Activated CD4-positive, alpha-beta memory T cell treated with anti-CD3 and anti-CD28 coated beads for 36 hours (primary cell): ENCODE measurements around the gene NOLC1. TPM values are rescaled to one million over a fixed set of nuclear protein-coding genes. Genes with fewer than 3 reads are reported as not detected.

ENCODE experiments used
- CTCF ChIA-PET: fragments of 350-600 bp; sonication (Branson Sonifier 250); formaldehyde crosslinking; loops from one replicate; lab custom pipeline; 2021; ENCODE audit warnings: antibody characterized with exemption, inconsistent platforms; lab: Charles Lee
- POLR2A ChIA-PET: fragments of 350-600 bp; sonication (Branson Sonifier 250); formaldehyde crosslinking; loops from one replicate; lab custom pipeline; 2021; ENCODE audit warnings: antibody characterized with exemption; lab: Charles Lee
- DNase-seq: peaks from one replicate; pipeline ENCODE4 v3.0.0-alpha.2; 2020
- H3K27ac Mint-ChIP-seq: one replicate; pipeline ENCODE4 v1.8.0; 2021; ENCODE audit warnings: mixed read lengths
- H3K27me3 Mint-ChIP-seq: one replicate; pipeline ENCODE4 v1.8.0; 2021; ENCODE audit warnings: mixed read lengths
- H3K36me3 Mint-ChIP-seq: one replicate; pipeline ENCODE4 v1.8.0; 2021; ENCODE audit warnings: mixed read lengths
- H3K4me1 Mint-ChIP-seq: one replicate; pipeline ENCODE4 v1.8.0; 2021; ENCODE audit warnings: low read depth, mixed read lengths
- H3K4me3 Mint-ChIP-seq: one replicate; pipeline ENCODE4 v1.8.0; 2021; ENCODE audit warnings: mild to moderate bottlenecking, mixed read lengths
- H3K9me3 Mint-ChIP-seq: one replicate; pipeline ENCODE4 v1.8.0; 2021; ENCODE audit warnings: mixed read lengths
- intact Hi-C: fragments of 100-400 bp; cut with micrococcal nuclease; formaldehyde crosslinking; loops from one replicate; pipeline ENCODE4 v1.15.1; 2023
- total RNA-seq, 2 experiments: library from RNA; stranded (reverse); gene quantifications; one replicate each; pipeline ENCODE4 v1.2.3, GENCODE V29; 2021

NOLC1 gene
- total RNA-seq, 2 experiments from 2014 or later = 165 to 168 TPM

GRCh38 chr10:102159051-102159597, 6.9 kb downstream of the NOLC1 start:
- H3K27me3 Mint-ChIP-seq = no peaks in the 10 kb centered on the region
- CTCF ChIA-PET = interaction anchor here (1.8 to 2.3 kb wide), 3 partner anchors 9 to 72 kb away, joined by 6 to 21 read pairs (median 7); no protein-coding TSS in a partner anchor
- intact Hi-C loops = no loop called here
- peaks cover 84% of the 10 kb centered on the region for H3K36me3 Mint-ChIP-seq
- H3K27ac Mint-ChIP-seq = peak overlapping the region; percentile 23
- H3K4me1 Mint-ChIP-seq = peaks cover 35% of the 10 kb centered on the region
- POLR2A ChIA-PET = interaction anchor here (1.3 kb wide), 1 partner anchor 150 kb away, joined by 4 read pairs; no protein-coding TSS in a partner anchor
- no peak for DNase-seq
- H3K4me3 Mint-ChIP-seq = no peak overlapping the region
- H3K9me3 Mint-ChIP-seq = no peaks in the 10 kb centered on the region

DNA sequence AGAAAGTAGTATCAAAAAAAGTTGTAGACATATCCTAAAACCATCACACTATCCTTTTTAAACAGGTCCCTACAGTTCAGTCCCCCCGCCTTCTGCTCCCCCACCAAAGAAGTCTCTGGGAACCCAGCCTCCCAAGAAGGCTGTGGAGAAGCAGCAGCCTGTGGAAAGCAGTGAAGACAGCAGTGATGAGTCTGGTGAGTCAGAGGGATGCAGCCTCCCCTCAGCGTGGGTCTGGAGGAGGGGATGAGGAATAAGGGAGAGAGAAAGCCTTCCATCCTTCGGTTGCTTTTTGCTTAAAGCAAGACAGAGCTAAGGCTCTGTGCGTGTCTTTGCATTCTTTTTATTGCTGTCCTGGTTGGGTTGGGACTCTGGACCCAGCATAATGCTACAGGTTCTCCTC, 7.6 kb downstream of the NOLC1 start:
- no peak for DNase-seq
- ChIA-PET CTCF (interaction anchor here (1.8 to 1.9 kb wide), 2 partner anchors 9 to 71 kb away, joined by 7 to 21 read pairs; no protein-coding TSS in a partner anchor), POLR2A (interaction anchor here (0.7 to 1.3 kb wide), 3 partner anchors 8 to 293 kb away, joined by 3 to 4 read pairs (median 4); partner anchors contain the start of gene NOLC1)
- Mint-ChIP-seq H3K9me3 (no peaks in the 10 kb centered on the region), H3K27me3 (no peaks in the 10 kb centered on the region), H3K36me3 (peaks cover 78% of the 10 kb centered on the region), H3K4me1 (peaks cover 28% of the 10 kb centered on the region), H3K4me3 (no peak overlapping the region), H3K27ac (peak overlapping the region; percentile 18)
- intact Hi-C loops = no loop called here

DNA sequence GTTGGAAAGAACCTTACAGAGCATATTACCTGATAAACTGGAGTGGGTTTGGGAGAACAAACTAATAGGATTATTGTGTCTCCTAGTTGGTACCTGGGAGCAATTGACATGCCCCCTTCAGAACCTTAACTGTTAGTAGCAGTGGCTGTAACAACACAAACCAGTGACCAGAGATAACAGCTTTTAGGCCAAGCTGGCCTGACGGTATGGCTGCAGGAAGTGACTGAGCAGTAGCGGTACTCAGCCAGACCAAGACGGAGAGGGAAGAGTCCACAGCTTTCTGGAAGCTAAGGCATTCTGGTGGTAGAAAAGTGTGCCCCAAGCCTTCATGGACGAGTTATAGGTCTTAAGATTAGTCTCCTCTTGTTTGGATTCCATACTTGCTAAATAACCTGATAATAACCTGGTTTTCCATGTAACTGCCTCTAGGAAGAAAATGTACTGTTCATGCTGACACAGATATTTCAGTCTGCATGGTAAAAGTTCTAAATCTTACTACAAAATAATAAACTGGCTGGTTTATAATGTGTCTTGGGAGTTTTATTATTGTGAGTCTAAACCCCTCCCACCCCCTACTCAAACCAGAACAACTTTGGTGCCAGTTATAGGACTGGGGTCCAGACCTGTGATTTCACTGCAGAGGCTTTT, 11.3 kb downstream of the NOLC1 start:
- Mint-ChIP-seq H3K9me3 (no peaks in the 10 kb centered on the region), H3K27ac (no peak overlapping the region), H3K4me3 (no peak overlapping the region), H3K4me1 (peaks cover 2% of the 10 kb centered on the region), H3K27me3 (no peaks in the 10 kb centered on the region), H3K36me3 (peaks cover 44% of the 10 kb centered on the region)
- DNase-seq = no peak
- intact Hi-C loops = no loop called here
- CTCF ChIA-PET = no interaction called here
- POLR2A ChIA-PET = no interaction called here

GRCh38 chr10:102167861-102168260, 15.7 kb downstream of the NOLC1 start:
- Mint-ChIP-seq H3K27ac (no peak overlapping the region), H3K27me3 (no peaks in the 10 kb centered on the region), H3K4me3 (no peak overlapping the region), H3K4me1 (peaks cover 5% of the 10 kb centered on the region), H3K36me3 (peaks cover 8% of the 10 kb centered on the region), H3K9me3 (no peaks in the 10 kb centered on the region)
- no peak for DNase-seq
- CTCF ChIA-PET = interaction anchor here (1.0 to 7.6 kb wide), 8 partner anchors 8 to 331 kb away, joined by 3 to 148 read pairs (median 7); partner anchors contain the start of gene ELOVL3
- POLR2A ChIA-PET = no interaction called here
- intact Hi-C loops = loop anchor here (2.0 kb wide), 1 partner anchor 227 kb away; the partner anchor contains the start of gene NFKB2

- ChIA-PET POLR2A (no interaction called here), CTCF (interaction anchor here (0.5 to 7.6 kb wide), 12 partner anchors 13 to 282 kb away, joined by 3 to 148 read pairs (median 8); partner anchors contain the start of gene ELOVL3)
- no peaks in the 10 kb centered on the region for H3K27me3 Mint-ChIP-seq
- intact Hi-C loops = no loop called here
- H3K36me3 Mint-ChIP-seq = no peaks in the 10 kb centered on the region
- H3K9me3 Mint-ChIP-seq = no peaks in the 10 kb centered on the region
- peaks cover 4% of the 10 kb centered on the region for H3K4me1 Mint-ChIP-seq
- H3K27ac Mint-ChIP-seq = no peak overlapping the region
- no peak for DNase-seq
- no peak overlapping the region for H3K4me3 Mint-ChIP-seq
Measured at GRCh38 chr10:102170602-102171001, 18.4 kb downstream of the NOLC1 start.

DNA sequence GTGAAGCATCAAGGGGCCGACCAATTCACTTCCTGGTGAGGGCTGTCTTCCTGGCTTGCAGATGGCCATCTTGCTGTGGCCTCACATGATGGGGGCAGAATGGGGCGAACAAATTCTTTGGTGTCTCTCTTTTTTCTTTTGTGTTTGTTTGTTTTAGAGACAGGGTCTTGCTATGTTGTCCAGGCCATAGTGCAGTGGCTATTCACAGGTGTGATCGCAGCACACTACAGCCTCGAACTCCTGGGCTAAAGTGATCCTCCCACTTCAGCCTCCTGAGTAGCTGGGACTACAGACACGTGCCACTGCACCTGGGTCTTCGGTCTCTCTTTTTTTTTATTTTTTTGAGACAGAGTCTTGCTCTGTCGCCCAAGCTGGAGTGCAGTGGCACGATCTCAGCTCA, 20.1 kb downstream of the NOLC1 start:
- no peak overlapping the region for H3K27ac Mint-ChIP-seq
- H3K36me3 Mint-ChIP-seq = no peaks in the 10 kb centered on the region
- no peaks in the 10 kb centered on the region for H3K9me3 Mint-ChIP-seq
- CTCF ChIA-PET = interaction anchor here (7.6 kb wide), 1 partner anchor 56 kb away, joined by 148 read pairs; the partner anchor contains the start of gene ELOVL3
- H3K4me1 Mint-ChIP-seq = peaks cover 4% of the 10 kb centered on the region
- intact Hi-C loops = no loop called here
- no peak for DNase-seq
- H3K27me3 Mint-ChIP-seq = peaks cover 2% of the 10 kb centered on the region
- no peak overlapping the region for H3K4me3 Mint-ChIP-seq
- POLR2A ChIA-PET = no interaction called here

- H3K4me3 Mint-ChIP-seq = no peak overlapping the region
- H3K27me3 Mint-ChIP-seq = peaks cover 2% of the 10 kb centered on the region
- no peak overlapping the region for H3K27ac Mint-ChIP-seq
- ChIA-PET POLR2A (no interaction called here), CTCF (no interaction called here)
- H3K36me3 Mint-ChIP-seq = no peaks in the 10 kb centered on the region
- intact Hi-C loops = no loop called here
- no peaks in the 10 kb centered on the region for H3K9me3 Mint-ChIP-seq
- H3K4me1 Mint-ChIP-seq = no peaks in the 10 kb centered on the region
- no peak for DNase-seq
Measured at GRCh38 chr10:102175415-102175814, 23.2 kb downstream of the NOLC1 start.

- Mint-ChIP-seq H3K9me3 (peaks cover 3% of the 10 kb centered on the region), H3K4me1 (peaks cover 14% of the 10 kb centered on the region), H3K4me3 (no peak overlapping the region), H3K27me3 (no peaks in the 10 kb centered on the region), H3K27ac (no peak overlapping the region), H3K36me3 (no peaks in the 10 kb centered on the region)
- ChIA-PET POLR2A (no interaction called here), CTCF (no interaction called here)
- intact Hi-C loops = loop anchor here (5.0 kb wide), 1 partner anchor 103 kb away; no protein-coding TSS in a partner anchor
- no peak for DNase-seq
Measured at GRCh38 chr10:102184606-102185005, 32.4 kb downstream of the NOLC1 start.

DNA sequence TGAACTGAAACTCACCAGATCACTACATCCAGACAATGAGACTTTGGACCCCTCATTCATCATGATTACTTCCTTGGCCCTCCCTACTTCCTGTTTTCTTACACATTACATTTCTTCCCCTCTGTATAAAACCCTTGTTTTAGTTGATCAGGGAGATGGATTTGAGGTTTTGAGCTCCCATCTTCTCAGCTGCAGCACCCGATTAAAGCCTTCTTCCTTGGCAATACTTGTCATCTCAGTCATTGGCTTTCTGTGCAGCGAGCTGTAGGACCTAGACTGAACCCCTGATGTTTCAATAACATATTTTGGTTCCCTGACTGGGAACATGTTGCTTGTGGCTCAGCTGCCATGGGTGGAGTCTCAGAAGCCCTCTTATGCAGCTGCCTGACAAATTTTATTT, 33.1 kb downstream of the NOLC1 start:
- no peaks in the 10 kb centered on the region for H3K27me3 Mint-ChIP-seq
- peaks cover 3% of the 10 kb centered on the region for H3K9me3 Mint-ChIP-seq
- intact Hi-C loops = loop anchor here (5.0 kb wide), 1 partner anchor 102 kb away; no protein-coding TSS in a partner anchor
- no peak overlapping the region for H3K4me3 Mint-ChIP-seq
- ChIA-PET POLR2A (no interaction called here), CTCF (interaction anchor here (1.8 kb wide), 1 partner anchor 167 kb away, joined by 4 read pairs; no protein-coding TSS in a partner anchor)
- H3K27ac Mint-ChIP-seq = no peak overlapping the region
- H3K36me3 Mint-ChIP-seq = no peaks in the 10 kb centered on the region
- H3K4me1 Mint-ChIP-seq = peaks cover 14% of the 10 kb centered on the region
- DNase-seq = no peak

DNA sequence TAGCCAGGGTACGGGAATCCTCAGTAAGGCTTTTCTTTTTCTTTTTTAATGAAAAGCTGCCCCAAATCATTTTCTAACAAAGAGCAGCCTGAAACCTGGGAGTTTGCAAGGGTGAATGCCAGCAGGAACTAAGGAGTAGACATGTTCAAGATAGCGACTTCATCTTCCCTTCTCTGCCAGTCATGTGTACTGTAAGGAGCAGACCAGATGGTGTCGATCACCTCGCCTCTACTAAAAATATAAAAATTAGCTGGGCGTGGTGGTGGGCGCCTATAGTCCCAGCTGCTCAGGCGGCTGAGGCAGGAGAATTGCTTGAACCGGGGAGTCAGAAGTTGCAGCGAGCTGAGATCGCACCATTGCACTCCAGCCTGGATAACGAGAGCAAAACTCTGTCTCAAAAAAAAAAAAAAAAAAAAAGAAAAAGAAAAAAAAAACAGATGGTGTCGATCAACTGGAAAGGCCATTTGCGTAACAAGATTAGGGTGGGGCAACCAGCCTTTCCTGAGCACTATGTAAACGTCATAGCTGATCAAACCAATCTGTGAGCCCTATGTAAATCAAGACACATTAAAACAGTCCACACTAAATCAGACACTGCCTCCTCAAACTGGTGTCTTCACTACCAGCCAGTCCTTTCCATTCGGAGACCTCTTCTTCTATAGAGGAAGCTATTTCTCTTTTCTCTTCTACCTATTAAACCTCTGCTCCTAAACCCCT, 33.8 kb downstream of the NOLC1 start:
- intact Hi-C loops = loop anchor here (5.0 kb wide), 1 partner anchor 101 kb away; no protein-coding TSS in a partner anchor
- no peak overlapping the region for H3K4me3 Mint-ChIP-seq
- no peaks in the 10 kb centered on the region for H3K36me3 Mint-ChIP-seq
- ChIA-PET POLR2A (no interaction called here), CTCF (interaction anchor here (1.1 to 1.8 kb wide), 3 partner anchors 16 to 167 kb away, joined by 3 to 5 read pairs (median 4); no protein-coding TSS in a partner anchor)
- H3K27me3 Mint-ChIP-seq = no peaks in the 10 kb centered on the region
- no peak overlapping the region for H3K27ac Mint-ChIP-seq
- peaks cover 14% of the 10 kb centered on the region for H3K4me1 Mint-ChIP-seq
- DNase-seq = no peak
- H3K9me3 Mint-ChIP-seq = peaks cover 3% of the 10 kb centered on the region

- intact Hi-C loops = loop anchor here (5.0 kb wide), 1 partner anchor 99 kb away; no protein-coding TSS in a partner anchor
- ChIA-PET POLR2A (no interaction called here), CTCF (interaction anchor here (1.0 to 3.2 kb wide), 3 partner anchors 18 to 163 kb away, joined by 3 to 19 read pairs (median 4); no protein-coding TSS in a partner anchor)
- H3K27me3 Mint-ChIP-seq = no peaks in the 10 kb centered on the region
- H3K4me1 Mint-ChIP-seq = peaks cover 14% of the 10 kb centered on the region
- H3K9me3 Mint-ChIP-seq = peaks cover 16% of the 10 kb centered on the region
- no peak for DNase-seq
- no peak overlapping the region for H3K27ac Mint-ChIP-seq
- H3K4me3 Mint-ChIP-seq = no peak overlapping the region
- peaks cover 5% of the 10 kb centered on the region for H3K36me3 Mint-ChIP-seq
Measured at GRCh38 chr10:102188298-102188940, 36.2 kb downstream of the NOLC1 start.
